ENCODE measurements around the gene LSG1.
A peak's percentile ranks its signal among the peaks of the same experiment; 100 is the strongest.
"Not testable (repeated sequence)": the region's sequence is repeated elsewhere in the genome, so short reads cannot be mapped to it uniquely, and the experiment has no call there.

The LSG1 gene

GRCh38 chr3:194615226-194615625 is 56.8 kb downstream of the LSG1 start:
- no peak for DNase-seq

- no peak for DNase-seq
These were observed 59.8 kb downstream of the LSG1 start for GRCh38 chr3:194612221-194612620.

- no peak for DNase-seq
These were observed 61.3 kb downstream of the LSG1 start for GRCh38 chr3:194610689-194611088.

- DNase-seq, result no peak
These were observed 62.4 kb downstream of the LSG1 start for GRCh38 chr3:194609601-194610000.

- no peak for DNase-seq
These were observed 63.0 kb downstream of the LSG1 start for GRCh38 chr3:194608981-194609380.

- peak; percentile 65 for DNase-seq
These were observed 64.2 kb downstream of the LSG1 start for GRCh38 chr3:194607592-194608389.

- DNase-seq, result peak; percentile 41
These were observed 65.0 kb downstream of the LSG1 start for GRCh38 chr3:194606941-194607340.

- no peak for DNase-seq
These were observed 65.8 kb downstream of the LSG1 start for GRCh38 chr3:194606163-194606562.

GRCh38 chr3:194605314-194605713 is 66.7 kb downstream of the LSG1 start:
- not testable (repeated sequence) for DNase-seq

- no peak for DNase-seq
These were observed 67.2 kb downstream of the LSG1 start for GRCh38 chr3:194604837-194605236.

- no peak for DNase-seq
These were observed 67.9 kb downstream of the LSG1 start for GRCh38 chr3:194604126-194604525.

GRCh38 chr3:194602669-194603171 is 69.3 kb downstream of the LSG1 start:
- DNase-seq, result no peak

- no peak for DNase-seq
These were observed 73.0 kb downstream of the LSG1 start for GRCh38 chr3:194598771-194599557.

- DNase-seq, result no peak
These were observed 75.1 kb downstream of the LSG1 start for GRCh38 chr3:194596906-194597305.

- DNase-seq, result no peak
These were observed 78.9 kb downstream of the LSG1 start for GRCh38 chr3:194592798-194593752.
